HEK293T (cell line): ENCODE data around the gene FGD5.

Experiments used
- BHLHE40 ChIP-seq: fragments of 450-650 bp; IDR thresholded peaks from 2 replicates; pipeline ENCODE4 v1.6.1; 2016; ENCODE audit warnings: mild to moderate bottlenecking, moderate library complexity, borderline replicate concordance
- ELF4 ChIP-seq: fragments of 450-650 bp; IDR thresholded peaks from 2 replicates; pipeline ENCODE4 v1.6.1; 2017; ENCODE audit warnings: antibody characterized with exemption
- FOXA1 ChIP-seq: fragments of 450-650 bp; IDR thresholded peaks from 2 replicates; pipeline ENCODE4 v1.6.1; 2016; ENCODE audit warnings: mild to moderate bottlenecking
- FOXK2 ChIP-seq: fragments of 450-650 bp; IDR thresholded peaks from 2 replicates; pipeline ENCODE4 v1.6.1; 2016; ENCODE audit warnings: mild to moderate bottlenecking
- FOXM1 ChIP-seq: fragments of 450-650 bp; IDR thresholded peaks from 2 replicates; pipeline ENCODE4 v1.6.1; 2017; ENCODE audit warnings: mild to moderate bottlenecking, borderline replicate concordance
- L3MBTL2 ChIP-seq: fragments of 450-650 bp; conservative IDR thresholded peaks from 2 replicates; pipeline ENCODE4 v1.6.1; 2016; ENCODE audit warnings: mild to moderate bottlenecking
- NFRKB ChIP-seq: fragments of 450-650 bp; IDR thresholded peaks from 2 replicates; pipeline ENCODE4 v1.6.1; 2016; ENCODE audit warnings: mild to moderate bottlenecking, moderate library complexity
- PKNOX1 ChIP-seq: fragments of 450-650 bp; IDR thresholded peaks from 2 replicates; pipeline ENCODE4 v1.6.1; 2016
- SP1 ChIP-seq: fragments of 450-650 bp; IDR thresholded peaks from 2 replicates; pipeline ENCODE4 v1.6.1; 2017
- SUZ12 ChIP-seq: fragments of 450-650 bp; IDR thresholded peaks from 2 replicates; pipeline ENCODE4 v1.6.1; 2016; ENCODE audit warnings: mild to moderate bottlenecking

- TF ChIP-seq PKNOX1 (no peak), BHLHE40 (no peak), FOXK2 (no peak), FOXA1 (no peak), SP1 (no peak), ELF4 (no peak), FOXM1 (no peak), L3MBTL2 (no peak), NFRKB (no peak), SUZ12 (no peak)
Measured at GRCh38 chr3:14775563-14775962, 43.2 kb upstream of the FGD5 start.
